GM12873 (cell line): ENCODE data around the gene TTC23.

Experiments used
- TF ChIP-seq, protein P1 (sequence below): IDR thresholded peaks from 2 replicates; pipeline ENCODE4 v1.5.1; 2012; ENCODE audit warnings: low read depth, mild to moderate bottlenecking, moderate library complexity, low read length, control low read depth; ENCODE audit not compliant: insufficient read depth; ENCODE audit errors: missing control alignments

Gene TTC23

GRCh38 chr15:99110581-99111320 is 138.6 kb downstream of the TTC23 start:
- TF ChIP-seq, protein P1, sequence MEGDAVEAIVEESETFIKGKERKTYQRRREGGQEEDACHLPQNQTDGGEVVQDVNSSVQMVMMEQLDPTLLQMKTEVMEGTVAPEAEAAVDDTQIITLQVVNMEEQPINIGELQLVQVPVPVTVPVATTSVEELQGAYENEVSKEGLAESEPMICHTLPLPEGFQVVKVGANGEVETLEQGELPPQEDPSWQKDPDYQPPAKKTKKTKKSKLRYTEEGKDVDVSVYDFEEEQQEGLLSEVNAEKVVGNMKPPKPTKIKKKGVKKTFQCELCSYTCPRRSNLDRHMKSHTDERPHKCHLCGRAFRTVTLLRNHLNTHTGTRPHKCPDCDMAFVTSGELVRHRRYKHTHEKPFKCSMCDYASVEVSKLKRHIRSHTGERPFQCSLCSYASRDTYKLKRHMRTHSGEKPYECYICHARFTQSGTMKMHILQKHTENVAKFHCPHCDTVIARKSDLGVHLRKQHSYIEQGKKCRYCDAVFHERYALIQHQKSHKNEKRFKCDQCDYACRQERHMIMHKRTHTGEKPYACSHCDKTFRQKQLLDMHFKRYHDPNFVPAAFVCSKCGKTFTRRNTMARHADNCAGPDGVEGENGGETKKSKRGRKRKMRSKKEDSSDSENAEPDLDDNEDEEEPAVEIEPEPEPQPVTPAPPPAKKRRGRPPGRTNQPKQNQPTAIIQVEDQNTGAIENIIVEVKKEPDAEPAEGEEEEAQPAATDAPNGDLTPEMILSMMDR: no peak

- TF ChIP-seq, protein P1: no peak
Observed at GRCh38 chr15:99110093-99110492, 139.3 kb downstream of the TTC23 start.

- TF ChIP-seq, protein P1: no peak
Observed at GRCh38 chr15:99109555-99110021, 139.8 kb downstream of the TTC23 start.

- TF ChIP-seq, protein P1: no peak
Observed at GRCh38 chr15:99108993-99109392, 140.4 kb downstream of the TTC23 start.

DNA sequence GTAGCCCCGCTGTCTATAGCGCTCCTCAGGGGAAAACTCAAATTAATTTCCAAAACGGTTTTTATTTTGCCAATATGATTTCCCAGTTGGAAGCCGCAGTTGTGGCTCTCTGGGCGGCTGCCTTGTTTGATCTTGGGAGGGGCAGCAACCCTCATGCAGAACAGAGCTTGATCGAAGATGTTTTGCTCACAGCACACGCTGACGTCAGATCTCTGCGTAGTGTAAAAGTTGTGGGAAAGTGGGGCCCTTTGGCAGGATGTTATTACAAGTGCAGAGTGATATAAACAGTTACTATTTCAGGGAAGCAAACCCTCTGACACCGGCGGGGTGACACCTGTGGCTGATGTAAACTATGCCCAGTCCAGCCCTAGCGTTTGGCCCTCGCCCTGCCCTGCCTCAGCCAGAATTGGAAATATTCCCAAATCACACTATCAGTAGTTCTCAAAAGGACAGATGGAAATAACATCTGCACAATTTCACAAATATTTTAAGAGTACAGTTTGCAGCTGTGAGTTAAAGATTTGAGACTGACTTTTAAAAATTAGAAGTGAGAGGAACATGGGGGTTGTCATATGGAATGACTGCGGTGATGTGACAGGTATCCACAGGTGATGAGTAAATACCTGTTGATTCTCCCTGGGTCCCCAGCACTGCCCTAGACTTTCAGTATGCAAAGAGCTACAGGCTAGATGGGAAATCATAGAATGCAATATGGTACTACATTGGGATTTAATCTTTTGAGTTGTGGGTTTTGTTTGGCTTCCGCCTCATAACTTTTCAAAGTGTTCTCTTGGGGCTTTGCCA is 142.8 kb downstream of the TTC23 start:
- TF ChIP-seq, protein P1: no peak

- TF ChIP-seq, protein P1: no peak
Observed at GRCh38 chr15:99105514-99106341, 143.7 kb downstream of the TTC23 start.
